Omental fat pad (tissue), 4 donors: ENCODE results near the gene PRPSAP2. TPM values are rescaled to one million over a fixed set of nuclear protein-coding genes. Genes with fewer than 3 reads are reported as not detected.

ENCODE experiments used
- ATAC-seq: fragments of 150-250 bp; one replicate; pipeline ENCODE4 v1.9.1; 2016; ENCODE audit warnings: mild to moderate bottlenecking, moderate library complexity; ENCODE audit not compliant: low FRiP score
- DNase-seq: peaks from one replicate; pipeline ENCODE4 v3.0.0-alpha.2; 2019; ENCODE audit warnings: low spot score
- CTCF ChIP-seq, 3 donors: fragments of 450-650 bp; IDR thresholded peaks; one replicate each; pipeline ENCODE4 v1.5.1; 2016 to 2017; ENCODE audit warnings: antibody characterized with exemption in 3 of 3, mild to moderate bottlenecking in 3 of 3, moderate library complexity in 2 of 3
- total RNA-seq, 4 donors: library from RNA; depleted of rRNA; stranded (reverse); fragments of >200 nt; gene quantifications; one replicate each; pipeline ENCODE4 v1.1.0, GENCODE V29; 2016

The PRPSAP2 gene
- total RNA-seq, 4 donors from 2014 or later = 14.3 to 28.4 (median 14.9) TPM

- ATAC-seq = peak; percentile 19
- no peak for TF ChIP-seq CTCF (IDR thresholded peaks at IDR 0.05)
- no peak for DNase-seq
Measured at GRCh38 chr17:18932360-18933055, 74.6 kb downstream of the PRPSAP2 start.

GRCh38 chr17:18933102-18934058 lies 75.4 kb downstream of the PRPSAP2 start:
- ATAC-seq (peak; percentile 23), DNase-seq (no peak)
- TF ChIP-seq CTCF (IDR thresholded peaks at IDR 0.05) = no peak

- DNase-seq (no peak), ATAC-seq (no peak)
- TF ChIP-seq CTCF (IDR thresholded peaks at IDR 0.05) = no peak
Measured at GRCh38 chr17:18937981-18938691, 80.2 kb downstream of the PRPSAP2 start.

GRCh38 chr17:18938692-18939023 lies 80.7 kb downstream of the PRPSAP2 start:
- no peak for ATAC-seq
- no peak for DNase-seq

GRCh38 chr17:18944646-18945045 lies 86.7 kb downstream of the PRPSAP2 start:
- TF ChIP-seq CTCF (IDR thresholded peaks at IDR 0.05) = no peak
- no peak for DNase-seq
- ATAC-seq = no peak

More at GRCh38 chr17:18938692-18939023, 80.7 kb downstream of the PRPSAP2 start:
- TF ChIP-seq CTCF (IDR thresholded peaks at IDR 0.05) = no peak

GRCh38 chr17:18946536-18946935 lies 88.6 kb downstream of the PRPSAP2 start:
- no peak for TF ChIP-seq CTCF (IDR thresholded peaks at IDR 0.05)
- no peak for DNase-seq
- ATAC-seq = no peak
